HG03095 (cell line): ENCODE results near the gene HHATL.

Source experiments
- ATAC-seq: cut with Tn5 transposase; IDR thresholded peaks from one replicate; pipeline ENCODE4 v1.9.1; 2021; ENCODE audit warnings: moderate library complexity; ENCODE audit not compliant: unreplicated experiment

Gene HHATL

DNA sequence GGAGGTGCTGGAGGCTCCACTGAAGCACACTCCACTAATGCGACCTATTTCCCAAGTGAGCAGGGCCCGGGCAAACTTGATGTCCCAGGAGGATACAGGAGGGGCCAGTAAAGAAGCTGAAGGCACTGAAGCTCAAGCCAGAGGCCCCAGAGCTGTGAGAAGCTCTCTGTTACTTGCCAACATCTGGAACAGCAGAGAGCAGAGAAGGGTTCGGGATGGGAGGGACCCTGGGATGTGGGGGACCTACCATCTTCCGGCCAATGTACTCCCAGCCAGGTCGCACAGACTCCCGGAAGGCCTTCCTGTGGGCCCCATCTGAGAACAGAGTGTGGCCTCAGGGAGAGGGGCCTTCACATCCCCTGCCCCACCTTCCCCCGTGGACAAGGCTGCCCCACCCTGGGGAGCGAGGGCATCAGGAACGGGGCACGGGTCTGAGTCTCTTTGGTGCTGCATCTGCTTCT, 3.1 kb downstream of the HHATL start:
- ATAC-seq, result no peak

DNA sequence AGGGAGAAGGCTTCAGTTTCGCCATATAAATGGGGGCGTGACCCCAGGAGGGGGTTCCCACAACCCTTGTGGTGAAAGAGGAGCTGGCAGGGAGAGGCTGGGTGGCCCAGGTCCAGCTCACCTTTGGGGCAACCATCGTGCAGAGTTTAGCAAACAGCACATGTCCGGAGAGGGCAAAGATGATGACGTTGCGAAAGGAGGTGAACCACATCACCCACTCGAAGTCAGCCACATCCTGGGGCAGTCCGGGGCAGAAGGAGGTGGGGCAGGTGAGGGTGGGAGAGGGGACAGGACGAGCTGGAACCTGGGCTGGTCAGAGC, 3.7 kb downstream of the HHATL start:
- no peak for ATAC-seq

DNA sequence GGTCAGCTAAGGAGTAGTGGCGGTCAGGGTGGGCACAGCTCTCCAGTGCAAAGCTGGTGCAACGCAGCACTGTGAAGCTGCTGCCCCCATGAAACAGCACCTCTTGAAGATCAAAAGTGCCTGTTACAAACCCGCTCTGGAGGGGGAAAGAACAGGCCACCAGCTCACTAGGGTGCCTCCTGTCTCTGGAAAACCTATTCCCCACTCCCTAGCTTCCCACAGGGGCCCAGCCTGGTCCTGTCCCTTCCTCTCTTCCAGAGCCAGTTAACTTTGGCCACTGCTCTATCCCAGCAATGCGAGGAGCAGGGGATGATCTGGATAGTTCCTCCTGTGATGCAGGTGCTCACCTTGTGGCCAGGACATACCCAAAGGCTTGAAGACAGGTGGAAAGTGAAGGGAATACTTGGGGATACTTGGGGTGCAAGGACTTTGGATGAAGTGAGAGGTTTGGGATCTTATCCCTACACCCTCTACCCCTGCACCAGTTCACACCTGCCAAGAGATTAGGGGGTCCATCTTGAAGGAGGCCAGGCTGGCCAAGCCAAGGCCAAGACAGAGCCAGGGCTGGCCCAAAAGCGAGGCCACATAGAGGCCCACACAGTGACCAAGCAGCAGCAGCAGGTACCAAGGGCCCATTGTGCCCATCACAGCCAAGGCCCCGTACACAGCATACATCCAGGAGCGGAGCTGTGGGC, 4.2 kb downstream of the HHATL start:
- ATAC-seq, result no peak

DNA sequence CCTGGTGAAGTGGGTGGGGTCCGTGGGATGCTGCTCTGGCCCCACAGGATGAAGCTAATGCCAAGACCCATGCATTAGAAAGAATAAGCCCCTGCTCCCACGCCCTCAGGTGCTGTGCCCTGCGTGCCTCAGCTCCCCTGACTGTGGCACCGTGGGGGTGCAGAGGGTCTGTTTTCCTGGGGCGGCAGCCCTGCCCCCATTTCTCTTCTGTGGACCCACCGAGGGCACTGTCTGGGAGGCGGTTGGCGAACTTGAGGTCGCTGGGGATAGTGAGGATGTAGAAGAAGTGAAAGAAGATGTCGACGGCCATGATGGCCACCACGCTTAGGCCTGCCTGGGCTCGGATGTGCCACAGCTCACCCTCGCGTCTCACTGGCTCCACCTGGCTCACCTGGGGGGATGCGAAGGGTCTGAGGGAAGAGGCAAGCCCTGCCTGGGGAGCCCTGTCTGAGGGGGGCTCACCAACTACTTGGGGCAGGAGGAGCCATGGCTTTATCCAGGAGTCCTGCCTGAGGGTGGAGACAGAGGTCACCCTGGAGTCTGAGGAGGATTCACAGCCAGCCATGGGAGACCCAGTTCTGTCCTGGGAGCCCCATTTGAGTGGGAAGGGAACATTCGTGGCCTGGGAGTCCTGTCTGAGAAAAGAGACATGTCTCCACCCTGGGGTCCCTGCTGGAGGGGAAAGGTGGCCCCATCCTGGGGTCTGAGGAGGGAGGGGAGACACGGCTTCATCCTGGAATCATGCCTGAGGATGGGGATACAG, 5.1 kb downstream of the HHATL start:
- no peak for ATAC-seq

DNA sequence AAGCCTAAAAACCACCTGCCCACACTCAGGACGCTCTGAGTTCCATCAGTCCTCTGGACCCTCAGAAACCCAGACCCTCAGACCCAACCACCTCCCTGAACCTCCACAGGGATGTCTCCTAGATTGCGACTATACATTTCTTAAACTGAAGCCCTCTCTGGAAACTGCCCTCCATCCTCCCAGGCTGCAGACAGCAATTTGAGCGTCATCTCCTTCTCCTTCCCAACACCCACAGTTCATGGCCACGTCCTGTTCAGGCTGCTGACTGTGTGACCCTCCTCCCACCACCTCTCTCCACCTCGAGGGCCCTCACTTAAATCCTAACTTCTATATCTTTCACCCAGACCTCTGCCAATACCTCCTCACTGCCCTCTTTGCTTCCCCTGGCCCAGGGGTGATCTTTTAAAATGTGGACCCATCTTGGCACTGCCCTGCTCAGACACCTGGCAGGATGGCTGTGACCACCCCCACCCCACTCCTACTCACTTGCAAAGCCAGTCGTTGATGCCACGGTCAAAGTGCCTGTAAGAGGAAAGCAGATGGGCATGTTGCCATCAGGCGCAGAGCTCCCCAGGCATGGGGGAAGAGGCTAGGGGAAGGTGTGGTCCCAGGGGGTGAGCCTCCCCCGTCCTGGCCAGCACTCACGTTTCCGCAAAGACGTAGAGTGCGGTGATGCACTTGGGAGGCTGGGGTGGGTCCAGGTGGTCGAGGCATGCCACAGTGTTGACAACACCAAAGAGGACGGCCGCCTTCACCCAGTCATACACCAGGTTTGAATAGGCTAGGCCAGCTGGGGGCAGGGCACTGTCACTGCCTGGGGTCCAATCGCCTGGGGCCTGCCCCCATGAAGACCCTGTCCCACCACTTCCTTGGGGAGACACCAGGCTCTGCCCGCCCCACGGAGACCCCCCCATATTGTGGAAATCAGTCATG, 6.0 kb downstream of the HHATL start:
- ATAC-seq, result no peak

DNA sequence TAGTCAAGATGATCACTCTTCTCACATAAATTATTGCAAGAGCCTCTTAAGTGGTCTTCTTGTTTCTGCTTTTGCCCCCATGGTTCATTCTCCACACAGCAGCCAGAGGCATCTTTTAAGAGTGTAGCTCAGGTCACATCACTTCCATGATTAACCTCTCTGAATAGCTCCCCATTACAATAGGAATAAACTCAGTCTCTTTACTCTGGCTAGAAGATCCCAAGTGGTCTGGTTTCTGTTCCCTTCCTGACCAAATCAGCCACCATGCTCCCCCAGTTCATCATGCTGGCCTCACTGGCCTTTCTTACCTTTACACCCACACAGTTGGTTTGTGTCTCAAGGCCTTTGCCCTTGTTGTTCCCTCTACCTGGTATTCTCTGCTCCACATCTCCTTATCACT, 8.2 kb downstream of the HHATL start:
- ATAC-seq, result no peak

DNA sequence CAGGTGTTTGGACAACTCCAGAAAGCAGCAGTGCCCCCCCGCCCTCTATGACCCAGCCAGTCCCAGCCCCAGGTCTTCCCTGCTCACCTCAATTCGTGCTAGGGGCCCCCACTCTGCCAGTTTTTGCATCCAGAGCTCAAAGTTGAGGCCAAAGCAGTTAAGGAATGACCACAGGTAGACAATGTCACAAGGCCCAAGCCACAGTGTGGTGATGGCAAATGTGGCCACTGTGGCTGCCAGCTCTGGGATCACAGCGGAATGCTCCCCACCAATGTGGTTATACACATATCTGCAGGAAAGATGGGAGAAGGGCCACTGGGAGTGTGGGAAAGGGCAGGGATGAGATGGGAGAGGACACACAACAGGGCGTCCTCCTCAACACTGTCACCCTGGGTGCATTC, 9.1 kb downstream of the HHATL start:
- no peak for ATAC-seq

DNA sequence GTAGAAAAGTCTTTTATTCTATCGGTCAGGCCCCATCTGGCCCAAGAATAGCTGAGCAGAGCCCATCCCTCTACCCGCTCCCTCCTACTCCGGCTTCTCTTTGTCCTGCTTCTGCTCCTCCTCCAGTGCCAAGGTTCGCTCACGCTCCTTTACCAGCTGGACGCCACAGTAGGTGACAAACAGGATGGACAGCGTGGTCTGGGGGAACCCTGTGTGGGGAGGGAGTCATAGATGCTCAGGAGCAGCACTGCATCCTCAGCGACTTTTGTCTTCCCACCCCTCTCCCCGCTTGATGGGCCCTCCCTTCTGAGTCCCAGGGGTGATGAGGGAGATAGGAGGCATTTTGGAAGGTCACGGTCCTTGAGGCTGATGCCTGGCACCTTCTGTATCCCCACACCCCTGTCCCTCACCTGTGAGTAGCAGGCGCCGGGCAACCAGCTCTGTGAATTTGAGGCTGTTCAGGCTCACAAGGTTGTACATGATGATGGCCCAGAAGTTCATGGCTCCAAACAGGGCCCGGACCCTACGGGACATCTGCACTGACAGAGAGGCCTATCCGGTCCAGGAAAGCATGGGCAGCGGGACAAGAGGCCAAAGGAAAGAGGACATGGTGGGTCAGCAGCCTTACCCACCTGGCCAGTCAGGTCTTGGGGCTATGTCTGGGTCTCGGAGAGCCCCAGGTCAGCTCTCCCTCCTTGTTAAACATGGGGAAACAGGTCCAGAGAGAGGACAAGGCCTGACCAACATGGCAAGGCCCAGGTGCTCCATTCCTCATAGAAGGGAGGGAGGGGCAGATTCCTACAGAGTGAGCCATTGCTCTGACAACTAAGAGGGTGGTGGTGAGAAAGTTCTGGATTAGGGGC, 9.7 kb downstream of the HHATL start:
- ATAC-seq, result no peak

DNA sequence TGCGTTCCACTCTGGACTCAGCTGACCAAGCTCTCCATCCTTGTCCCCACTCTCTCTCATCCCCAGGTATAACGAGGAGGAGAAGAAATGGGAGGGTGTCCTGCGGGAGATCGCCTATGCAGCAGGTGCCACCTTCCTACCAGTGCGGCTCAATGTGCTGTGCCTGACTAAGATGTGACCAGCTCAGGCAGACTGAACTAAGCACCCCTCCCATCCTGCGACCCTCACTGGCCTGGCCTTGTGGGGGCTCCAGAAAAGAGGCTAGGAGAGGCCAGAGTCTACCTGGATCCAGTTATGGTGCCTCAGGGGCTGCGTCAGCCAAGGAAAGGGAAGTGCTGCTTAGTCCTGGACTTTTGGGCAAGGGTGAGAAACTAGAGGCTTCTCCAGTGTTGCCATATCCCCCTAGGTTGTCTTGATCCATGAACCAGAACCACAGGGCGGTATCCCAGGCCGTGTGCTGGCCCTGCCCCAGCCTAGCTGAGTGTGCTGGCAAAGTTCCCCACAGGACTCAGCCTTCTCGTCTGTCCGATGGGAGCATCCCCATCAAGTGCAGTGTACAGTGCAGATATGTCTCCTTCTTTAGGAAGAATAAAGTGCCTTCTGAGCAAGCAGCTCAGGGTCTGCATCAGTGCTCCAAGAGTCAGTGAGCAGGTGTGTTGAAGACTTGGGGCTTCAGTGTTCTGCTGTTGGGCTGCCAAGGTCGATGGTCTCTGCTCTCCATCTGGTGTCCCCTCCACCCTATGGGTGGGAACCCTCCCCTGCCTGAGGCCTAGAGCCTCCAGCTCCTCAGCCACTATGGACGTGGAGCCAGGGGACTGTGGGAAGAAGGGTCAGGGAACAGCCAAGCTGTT, 10.6 kb downstream of the HHATL start:
- ATAC-seq, result no peak

DNA sequence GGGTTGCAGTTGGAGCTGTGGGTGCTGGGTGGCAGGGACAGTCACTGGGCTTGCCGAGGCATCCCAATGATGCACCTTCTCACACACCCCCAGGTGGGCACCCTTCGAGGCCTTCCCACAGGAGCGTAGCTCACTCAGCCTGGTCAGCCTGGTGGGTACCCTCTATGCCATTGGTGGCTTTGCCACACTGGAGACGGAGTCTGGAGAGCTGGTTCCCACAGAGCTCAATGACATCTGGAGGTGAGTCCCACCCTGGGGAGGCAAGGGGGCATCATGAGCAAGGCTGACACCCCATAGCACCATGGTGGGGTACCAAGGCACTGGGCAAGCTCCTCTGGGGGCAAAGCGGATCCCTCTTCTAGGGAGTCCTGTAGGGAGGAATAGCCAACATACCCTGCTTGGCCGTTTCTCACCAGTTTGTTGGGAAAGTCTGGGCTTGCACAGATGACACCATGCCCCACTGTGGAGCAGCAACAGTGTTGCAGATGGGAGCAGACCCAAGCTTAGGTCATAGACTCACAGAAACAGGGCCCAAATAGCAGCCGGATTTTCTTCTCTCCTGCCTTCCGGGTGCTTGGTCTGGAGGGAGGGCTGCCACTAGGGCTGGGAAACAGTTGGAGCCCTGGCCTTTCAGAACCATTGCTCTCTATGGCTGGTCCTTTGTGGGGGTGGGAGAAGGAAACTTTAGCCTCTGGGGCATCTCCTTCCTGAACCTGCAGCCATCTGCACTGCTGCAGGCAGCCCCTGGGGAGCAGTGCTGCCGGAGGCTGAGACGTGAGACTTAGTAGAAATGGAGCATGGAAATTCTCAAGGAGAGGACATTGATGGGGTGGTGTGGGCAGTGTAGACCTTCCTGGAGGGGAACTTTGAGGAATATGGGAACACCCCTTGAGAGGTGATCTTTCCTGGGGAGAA, 11.6 kb downstream of the HHATL start:
- ATAC-seq, result no peak

DNA sequence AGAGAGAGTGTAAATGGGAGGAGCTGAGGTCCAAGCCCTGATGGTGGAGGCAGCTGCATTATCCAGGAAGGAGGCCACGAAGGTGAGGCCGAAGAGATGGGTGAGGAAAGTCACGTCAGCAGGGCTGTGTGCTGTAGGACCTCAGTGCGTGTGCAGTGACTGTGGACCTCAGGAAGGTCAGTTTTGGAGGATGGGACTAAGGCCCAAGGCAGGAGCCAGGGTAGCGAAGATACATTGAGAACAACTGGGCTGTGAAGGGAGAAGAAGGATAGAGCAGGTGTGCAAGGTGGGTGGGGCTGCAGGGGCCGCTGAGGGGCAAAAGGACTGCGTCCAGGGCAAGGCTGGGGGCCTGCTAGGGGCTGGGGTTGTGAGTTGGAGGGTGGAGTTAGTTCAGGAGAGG, 12.4 kb downstream of the HHATL start:
- no peak for ATAC-seq

DNA sequence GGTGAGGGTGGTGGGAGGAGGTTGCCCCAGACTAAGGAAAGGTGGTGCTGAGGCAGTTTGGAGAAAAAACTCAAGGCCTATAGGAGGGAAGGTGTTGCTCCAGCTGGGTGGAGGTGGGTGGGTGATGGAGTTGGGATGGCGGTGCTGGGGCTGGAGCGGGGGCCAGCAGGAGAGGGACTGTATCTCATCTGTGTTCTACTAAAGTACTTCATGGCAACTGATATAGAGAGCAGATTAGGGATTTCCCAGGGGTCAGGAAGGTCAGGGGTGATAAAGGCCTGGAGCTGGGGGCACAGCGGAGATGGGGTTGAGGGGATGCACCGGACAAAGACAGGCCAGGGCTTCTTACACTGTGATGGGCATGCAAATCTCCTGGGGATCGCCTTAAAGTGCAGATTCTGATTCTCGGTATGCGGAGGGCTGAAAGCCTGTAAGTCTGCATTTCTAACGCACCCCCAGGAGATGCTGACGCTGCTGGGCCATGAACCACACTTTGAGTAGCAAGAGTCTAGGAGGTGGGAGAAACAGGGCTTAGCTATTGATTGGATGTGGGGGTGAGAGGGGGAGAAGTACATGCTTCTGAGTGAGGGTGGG, 13.1 kb downstream of the HHATL start:
- ATAC-seq, result no peak

DNA sequence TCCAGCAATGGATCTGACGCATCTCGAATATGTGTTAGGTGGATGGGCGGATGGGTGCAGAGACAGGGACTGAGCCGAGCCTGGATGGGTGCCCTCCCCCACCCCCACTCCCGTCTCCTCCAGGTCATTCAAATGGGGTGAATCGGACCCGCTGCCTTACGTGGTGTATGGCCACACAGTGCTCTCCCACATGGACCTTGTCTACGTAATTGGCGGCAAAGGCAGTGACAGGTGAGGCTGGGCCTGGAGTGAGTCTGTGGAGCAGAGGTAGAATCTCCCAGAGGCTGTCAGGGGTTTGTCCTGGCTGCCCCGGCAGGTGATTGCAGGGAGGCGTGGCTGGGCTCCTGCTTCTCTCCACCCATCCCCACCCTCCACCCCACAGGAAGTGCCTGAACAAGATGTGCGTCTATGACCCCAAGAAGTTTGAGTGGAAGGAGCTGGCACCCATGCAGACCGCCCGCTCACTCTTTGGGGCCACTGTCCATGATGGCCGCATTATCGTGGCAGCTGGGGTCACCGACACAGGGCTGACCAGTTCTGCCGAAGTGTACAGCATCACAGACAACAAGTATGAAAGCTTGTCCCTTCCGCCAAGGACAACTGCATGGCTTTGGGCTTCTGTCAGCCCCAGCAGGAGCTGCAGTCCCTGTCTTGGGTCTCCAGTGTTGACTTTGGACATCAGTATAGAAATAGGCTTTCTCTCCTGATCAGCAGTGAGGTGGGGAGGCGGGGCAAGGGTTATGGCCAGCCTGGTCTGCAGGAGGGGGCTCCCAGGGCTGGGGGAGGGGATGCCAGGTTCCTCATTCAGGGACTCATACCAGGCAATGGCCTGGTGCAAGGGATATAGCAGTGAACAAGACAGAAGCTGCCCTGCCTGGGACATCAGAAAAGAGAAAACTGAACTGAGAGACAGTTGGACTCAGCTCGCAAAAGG, 13.8 kb downstream of the HHATL start:
- no peak for ATAC-seq

DNA sequence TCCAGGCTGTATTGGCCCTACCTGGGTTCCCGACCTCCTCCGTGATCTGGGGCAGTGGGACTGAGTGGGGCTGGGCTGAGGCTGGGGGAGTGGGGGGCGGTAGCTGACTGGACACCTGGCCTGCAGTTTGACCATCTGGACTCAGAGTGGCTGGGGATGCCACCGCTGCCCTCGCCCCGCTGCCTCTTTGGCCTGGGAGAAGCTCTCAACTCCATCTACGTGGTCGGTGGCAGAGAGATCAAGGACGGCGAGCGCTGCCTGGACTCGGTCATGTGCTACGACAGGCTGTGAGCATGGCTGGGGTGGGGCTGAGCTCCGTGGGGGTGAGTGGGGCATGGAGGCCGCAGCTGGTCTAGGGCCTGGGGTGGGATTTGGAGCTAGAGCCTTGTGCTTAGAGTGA, 14.6 kb downstream of the HHATL start:
- no peak for ATAC-seq

DNA sequence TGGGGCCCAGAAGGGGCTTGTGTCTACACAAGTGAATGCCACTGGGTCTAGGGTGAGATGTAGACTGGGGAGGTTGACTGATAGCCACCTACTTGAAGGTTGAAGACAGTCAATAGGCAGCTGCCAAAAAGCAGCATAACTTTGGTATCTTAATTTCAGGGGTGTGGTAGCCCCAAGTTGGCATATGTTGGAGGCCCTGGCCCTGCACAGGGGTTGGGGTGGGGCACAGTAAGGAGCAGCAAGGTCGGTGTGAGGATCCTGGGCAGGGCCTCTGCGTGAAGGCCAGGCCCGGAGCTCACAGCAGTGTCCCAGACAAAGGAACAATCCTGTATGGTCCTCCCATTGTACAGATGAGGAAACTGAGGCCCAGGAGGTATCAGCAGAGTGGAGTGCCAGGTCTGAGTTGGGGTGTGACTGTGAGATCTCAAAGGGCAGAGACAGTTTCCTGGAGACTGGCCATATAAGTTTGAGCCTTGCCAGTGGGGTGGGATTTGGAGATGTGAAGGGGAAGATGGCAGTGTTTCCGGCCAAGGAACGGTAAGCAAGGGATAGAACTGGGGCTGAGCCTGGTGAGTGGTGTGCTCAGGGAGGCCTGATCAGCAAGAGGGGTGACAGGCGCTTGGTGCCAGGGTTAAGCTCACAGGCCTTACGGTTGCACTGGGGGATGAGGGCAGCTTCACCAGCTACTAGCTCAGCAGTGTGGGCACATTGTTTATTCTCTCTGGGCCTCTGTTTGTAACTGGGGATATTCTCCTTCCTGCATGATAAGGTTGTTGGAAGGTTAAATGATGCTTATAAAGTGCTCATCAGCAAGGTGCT, 15.6 kb downstream of the HHATL start:
- ATAC-seq, result no peak
